HG03025 (cell line): Measurements from ENCODE around the gene TREX2.

Source experiments
- ATAC-seq: cut with Tn5 transposase; IDR thresholded peaks from one replicate; pipeline ENCODE4 v1.9.1; 2021; ENCODE audit warnings: mild to moderate bottlenecking, moderate library complexity; ENCODE audit not compliant: unreplicated experiment, low FRiP score

Gene TREX2, protein sequence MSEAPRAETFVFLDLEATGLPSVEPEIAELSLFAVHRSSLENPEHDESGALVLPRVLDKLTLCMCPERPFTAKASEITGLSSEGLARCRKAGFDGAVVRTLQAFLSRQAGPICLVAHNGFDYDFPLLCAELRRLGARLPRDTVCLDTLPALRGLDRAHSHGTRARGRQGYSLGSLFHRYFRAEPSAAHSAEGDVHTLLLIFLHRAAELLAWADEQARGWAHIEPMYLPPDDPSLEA

DNA sequence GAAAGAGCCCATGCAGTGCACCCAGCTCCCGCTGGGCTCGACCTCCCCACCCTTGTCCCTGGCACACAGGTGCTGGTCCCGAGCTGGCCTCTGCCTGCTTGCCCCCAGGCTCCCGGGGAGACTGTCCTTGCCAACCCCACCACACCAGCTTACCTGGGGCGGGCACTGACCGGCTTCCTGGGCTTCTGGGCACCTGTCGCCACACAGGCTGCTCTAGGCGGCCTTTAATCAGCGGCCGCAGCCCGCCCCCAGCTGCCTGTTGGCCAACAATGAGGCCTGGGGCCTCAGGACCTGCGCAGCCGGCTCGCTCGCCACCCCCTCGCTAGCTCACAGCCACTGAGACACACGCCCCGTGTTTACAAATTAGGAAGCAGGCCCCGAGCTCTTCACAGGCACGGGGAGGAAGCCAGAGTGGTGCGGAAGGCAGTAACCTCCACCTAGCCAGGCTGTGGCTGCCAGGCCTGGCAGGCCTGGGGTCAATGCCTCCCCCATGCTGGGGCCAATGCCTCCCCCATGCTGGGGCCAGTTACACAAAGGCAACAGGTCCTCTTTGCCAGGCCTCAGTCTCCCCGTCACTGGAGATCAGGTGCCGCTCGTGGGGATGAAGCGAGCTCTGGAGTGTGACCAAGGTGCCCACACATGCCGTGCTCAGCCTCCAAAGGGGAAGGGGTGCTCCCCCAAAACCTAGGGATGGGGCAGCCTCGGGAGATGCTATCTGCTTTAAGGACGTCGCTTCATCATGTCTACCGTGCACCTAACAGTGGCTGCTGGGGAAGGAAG is at the start of gene TREX2:
Gene TREX2, minus strand, starts transcription at position 201 of the 780 bp plus-strand sequence. CDS start 626 bp downstream, outside the sequence.
- no peak for ATAC-seq

DNA sequence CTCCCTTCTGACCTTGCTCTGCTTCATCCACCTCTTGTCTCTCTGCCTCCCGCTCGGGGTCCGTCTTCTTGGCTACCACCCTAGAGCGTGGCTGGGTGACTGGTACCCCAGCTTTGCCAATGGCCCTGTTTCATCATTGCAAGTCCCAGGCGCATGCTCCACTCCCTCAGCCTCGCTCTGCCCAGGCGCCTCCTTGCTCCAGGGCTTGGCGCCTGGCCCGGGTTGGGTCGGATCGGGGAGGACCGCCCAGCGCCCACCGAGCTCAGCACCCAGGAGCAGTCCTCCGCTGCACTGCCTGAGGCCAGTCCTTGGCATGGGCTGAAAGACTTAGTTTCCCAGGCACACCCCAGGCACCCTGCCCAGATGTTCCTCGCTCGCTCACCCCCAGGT is 49.5 kb upstream of the TREX2 start:
- no peak for ATAC-seq

DNA sequence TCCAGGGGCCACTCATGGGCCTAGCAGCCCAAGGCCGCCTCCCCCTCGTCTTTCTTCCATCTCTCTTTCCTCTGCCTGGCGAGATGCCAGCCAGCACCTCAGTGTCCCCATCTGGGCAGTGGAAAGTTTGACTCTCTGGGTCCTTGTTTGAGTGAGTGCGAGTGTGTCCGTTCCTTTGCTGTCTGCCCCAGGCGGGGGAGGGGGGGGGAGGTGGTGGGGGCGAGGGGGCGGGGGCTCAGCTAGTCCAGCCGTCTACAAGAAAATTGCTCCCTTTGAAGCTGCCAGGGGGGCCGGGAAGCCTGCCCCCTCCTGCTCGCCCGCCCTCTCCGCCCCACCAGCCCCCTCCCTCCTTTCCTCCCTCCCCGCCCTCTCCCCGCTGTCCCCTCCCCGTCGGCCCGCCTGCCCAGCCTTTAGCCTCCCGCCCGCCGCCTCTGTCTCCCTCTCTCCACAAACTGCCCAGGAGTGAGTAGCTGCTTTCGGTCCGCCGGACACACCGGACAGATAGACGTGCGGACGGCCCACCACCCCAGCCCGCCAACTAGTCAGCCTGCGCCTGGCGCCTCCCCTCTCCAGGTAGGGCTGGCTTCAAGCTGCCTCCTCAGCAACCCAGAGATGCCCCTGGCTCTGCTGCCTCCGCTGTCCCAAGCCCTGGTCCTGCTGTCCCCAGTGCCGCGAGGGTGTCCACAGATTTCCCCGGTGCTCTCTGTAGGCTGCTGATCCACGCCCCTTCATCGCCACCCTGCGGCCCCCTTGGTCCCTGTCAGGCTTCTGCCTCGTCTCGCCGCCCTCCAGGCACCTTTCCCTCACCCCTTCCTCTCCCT is 48.9 kb upstream of the TREX2 start, which contains the start of gene BGN:
Gene BGN, plus strand, starts transcription at position 440 of the 821 bp plus-strand sequence. CDS start 9,652 bp downstream, outside the sequence.
- ATAC-seq: no peak

DNA sequence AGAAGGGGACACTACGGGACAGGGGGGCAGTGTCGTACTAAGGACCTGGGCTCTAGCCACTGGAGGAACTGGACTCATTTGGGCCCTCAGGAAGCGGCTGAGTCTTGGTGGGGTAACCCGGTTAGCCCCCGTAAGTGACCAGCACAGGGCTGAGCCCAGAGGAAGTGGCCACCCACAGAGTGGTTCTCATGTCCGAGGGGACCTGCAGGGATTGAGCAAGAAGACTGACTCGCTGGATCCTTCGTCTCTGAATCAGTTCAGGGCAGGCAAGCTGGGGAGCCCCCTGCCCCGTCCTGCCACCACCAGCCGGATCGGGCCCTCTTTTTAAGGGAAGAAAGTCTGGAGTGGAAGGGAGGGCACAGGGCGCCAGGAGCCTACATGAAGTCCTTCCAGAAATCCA is 48.2 kb upstream of the TREX2 start:
- ATAC-seq: no peak

DNA sequence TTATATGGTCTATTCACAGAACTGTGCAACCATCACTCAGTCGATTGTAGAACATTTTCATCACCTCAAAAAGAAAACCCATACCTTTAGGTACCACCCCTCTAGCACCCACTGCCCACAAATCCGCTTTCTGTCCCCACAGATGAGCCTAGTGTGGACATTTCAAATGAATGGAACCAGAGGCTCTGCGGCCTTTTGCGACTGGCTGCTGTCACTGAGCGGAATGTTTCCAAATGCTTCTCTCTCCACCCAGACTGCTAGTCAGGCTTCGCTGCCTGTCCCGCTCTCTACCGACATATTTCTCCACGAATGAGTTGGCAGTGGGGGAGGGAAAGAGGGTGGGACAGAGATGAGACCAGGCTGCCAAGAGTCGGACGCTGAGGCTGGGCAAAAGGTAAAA is 47.2 kb upstream of the TREX2 start:
- no peak for ATAC-seq

DNA sequence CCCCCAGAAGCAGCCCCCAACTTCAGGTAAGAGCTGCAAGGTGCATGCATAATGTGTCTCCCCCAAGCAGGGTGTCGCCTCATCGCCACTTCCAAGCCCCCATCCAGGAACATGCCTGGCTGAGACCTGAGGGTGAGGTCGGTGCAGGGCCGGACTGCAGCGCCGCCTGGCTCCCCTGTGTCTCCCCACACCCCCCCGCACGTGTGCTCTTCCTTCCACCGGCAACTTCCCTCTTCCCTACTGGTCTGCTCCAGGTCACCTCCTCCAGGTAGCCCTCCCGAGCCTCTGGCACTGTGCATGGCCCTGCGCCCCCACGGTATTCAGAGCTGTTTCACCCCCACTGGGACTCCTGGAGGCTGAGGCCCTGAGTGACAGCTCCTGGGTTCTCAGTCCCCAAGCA is 46.7 kb upstream of the TREX2 start:
- ATAC-seq: no peak

DNA sequence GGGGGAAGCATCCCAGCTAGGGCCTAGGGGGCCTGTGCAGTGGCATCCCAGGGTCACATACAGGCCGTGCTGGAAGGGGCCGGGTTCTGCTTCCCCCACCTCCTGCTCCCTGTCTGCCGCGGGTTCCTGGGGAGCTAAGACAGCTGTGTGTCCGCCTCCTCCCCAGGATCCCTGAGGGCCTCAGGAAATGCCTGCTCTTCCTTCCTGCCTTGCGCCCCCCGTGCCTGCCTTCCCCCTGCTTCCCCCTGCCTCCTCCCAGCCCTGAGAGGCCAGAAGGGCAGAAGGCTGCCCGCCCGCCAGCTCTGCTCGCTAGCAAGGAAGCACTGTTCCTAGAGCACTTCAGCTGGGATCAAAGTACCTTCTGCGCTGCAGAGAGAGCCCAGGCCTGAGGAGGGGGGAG is 46.1 kb upstream of the TREX2 start:
- no peak for ATAC-seq

DNA sequence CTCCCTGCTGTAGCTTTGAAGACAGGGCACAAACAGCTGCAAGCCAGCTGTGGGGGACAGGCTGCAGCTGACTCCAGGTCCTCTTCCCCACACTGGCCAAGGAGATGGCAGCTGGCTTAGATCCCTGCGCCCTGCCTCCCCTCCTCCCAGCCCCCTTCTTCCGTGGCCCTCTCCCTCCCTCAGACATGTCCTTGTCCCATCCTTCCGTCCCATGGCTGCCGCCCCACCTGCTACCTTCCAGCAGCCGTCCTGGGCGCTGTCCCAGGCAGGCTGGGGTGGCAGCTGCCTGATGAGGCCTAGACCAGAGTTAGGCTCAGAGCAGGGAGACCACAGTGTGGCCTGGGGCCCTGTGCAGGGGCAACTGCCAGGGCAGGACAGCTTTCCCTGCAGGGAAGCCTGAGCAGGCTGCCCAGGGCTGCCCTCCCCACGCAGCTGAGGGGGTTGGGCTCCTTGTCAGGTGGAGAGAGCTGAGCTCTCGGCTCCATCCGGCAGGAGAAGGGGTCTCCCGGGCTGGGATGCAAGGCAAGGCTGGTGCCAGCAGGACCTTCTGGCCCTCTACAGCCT is 45.6 kb upstream of the TREX2 start:
- no peak for ATAC-seq

DNA sequence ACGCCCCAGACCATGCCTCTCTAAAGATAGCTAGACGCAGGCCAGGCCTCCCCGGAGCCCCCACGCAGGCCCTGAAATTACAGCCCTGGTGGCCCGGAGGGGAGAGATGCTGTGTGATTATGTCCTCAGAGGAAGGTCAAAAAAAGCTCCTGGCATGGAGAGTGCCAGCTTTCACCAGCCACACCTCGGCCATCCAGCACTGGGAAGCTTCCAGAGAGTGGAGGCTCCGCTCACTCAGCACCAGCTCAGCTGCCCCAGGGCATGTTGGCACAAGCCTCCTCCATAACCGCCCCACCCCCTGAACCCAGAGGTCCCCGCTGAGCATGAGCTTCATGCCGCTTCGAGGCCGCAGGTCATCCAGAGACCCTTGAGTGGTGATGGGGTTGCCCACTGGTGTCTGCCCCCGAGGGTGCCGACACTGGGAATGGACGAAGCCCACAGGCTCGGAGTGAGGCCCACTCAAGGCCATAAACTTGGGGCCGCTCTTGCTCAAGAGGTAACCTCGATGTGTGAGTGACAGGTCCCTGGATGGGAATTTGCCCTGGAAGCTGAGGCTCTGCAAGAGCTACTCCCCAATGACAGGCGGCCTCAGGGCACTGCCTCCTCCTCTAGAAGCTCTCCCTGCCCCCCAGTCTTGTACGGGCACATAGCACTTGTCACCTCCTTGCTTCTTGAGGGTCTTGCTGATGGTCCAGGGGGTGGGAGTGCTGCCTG is 44.5 kb upstream of the TREX2 start:
- ATAC-seq: no peak

DNA sequence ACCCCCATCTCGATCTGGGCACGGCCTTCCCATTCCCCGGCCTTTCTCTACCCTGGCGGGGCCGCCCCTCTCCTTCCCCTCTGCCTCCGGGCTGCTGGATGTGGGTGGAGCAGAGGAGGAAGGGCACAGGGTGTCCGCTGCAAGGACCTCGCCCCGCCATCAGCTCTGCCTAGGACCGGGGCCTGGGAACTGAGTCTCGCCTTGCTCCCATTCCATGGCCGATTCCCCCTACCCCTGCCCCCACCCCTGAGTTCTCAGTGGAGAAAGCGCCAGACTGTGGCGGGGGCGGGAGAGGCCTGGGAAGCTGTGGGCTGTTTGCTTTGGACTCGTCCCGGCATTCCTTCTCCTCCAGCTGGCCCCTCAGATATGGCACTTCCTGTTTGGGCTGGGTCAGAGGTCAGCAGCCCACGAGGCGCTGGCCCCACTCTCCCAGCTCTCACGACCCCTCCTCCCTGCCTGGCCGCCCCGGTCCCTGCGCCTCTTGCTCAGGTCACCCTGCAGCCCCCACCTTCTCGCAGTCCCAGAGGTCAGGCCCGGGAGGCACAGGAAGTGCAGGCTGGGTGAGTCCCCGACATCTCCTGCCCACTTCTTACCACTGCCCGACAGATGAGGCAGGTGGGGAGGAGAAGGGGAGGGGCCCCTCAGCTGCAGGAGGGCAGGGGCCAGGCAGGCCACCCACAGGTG is 42.5 kb upstream of the TREX2 start:
- ATAC-seq: no peak

DNA sequence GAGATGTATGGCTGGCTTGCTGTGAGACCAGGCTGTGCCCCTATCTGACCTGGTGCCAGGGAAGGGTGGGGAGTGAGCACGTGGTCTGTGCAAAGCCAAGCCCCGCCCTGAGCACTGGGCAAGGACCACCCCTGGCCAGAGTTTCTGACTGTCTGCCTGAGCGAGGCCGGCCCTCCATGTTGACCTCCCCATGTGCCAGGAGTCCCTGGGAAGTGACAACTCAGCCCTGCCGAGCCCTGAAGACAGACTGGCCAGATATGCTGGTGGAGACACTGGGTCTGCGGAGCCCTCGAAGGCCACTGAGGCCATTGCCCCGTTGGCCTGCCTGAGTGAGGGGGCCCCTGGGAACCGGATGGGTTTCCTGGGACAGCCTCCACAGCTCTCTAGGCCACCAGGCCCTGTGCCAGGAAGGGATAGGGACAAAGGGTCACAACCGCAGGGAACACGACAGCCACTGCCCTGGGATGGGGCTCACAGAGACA is 41.8 kb upstream of the TREX2 start:
- ATAC-seq: no peak

DNA sequence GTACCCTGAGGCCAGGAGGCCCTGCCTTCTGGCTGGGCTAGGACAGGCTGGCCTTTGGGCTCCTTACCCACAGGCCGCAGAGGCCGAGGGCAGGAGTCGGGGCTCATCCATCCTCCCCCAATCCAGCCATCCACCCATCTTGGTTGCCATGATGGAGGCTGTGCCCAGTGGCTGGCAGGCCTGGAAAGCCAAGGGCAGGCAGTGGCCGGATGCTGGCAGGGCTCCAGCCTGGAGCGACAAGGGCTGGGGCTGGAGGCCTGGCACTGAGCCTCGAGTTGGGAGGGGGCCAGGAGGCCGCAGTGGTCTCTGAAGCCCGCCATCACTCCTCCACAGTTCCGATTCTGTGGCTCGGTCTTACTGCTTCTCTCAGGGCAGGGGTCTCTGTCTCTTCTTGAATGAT is 40.3 kb upstream of the TREX2 start:
- ATAC-seq: no peak

DNA sequence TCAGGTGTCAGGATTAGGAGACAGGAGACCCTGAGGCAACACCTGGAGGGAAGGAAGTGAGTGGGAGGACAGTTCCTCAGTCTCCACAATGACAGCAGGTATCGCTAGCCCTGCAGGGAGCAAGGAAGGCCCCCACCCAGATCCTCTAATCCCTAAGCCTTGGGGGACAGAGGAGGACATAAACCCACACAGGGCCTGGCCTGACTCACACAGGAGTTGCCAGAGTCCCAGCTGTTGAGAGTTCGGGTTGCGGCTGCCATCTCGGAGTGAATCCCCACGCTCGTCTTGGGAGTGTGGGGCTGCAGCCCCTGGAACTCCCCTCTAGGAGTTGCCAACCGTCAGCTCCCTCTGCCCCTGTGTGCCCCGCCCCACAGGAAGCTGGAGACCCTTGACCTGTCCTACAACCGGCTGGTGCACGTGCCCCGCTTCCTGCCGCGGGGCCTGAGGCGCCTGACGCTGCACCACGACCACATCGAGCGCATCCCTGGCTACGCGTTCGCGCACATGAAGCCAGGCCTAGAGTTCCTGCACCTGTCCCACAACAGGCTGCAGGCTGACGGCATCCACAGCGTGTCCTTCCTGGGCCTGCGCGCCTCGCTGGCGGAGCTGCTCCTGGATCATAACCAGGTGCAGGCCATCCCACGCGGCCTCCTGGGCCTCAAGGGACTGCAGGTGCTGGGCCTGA is 39.7 kb upstream of the TREX2 start:
- ATAC-seq: no peak

DNA sequence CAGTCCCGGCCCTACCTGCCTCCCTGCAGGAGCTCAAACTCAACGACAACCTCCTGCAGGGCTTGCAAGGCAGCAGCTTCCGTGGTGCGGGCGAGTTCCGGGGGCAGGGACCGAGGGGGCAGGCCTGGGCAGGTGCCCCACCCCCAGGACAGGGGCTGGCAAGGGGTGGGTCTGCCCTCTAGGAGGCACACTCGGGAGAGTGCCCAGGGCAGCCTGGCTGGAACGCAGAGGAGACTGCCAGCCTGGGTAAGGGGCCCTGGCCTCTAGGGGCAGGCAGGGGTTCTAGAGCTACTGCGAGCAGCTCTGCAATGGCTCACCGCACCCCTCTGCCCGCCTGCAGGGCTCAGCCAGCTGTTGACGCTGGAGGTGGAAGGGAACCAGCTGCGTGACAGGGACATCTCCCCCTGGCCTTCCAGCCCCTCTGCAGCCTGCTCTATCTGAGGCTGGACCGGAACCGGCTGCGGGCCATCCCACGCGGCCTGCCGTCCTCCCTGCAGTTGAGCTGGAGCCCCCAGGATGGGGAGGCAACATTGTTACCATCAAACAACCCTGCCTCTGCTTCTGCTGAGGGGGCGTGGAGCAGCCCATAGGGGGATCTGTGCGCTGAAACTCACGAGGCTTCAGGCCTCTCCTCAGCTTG is 36.6 kb upstream of the TREX2 start:
- no peak for ATAC-seq

DNA sequence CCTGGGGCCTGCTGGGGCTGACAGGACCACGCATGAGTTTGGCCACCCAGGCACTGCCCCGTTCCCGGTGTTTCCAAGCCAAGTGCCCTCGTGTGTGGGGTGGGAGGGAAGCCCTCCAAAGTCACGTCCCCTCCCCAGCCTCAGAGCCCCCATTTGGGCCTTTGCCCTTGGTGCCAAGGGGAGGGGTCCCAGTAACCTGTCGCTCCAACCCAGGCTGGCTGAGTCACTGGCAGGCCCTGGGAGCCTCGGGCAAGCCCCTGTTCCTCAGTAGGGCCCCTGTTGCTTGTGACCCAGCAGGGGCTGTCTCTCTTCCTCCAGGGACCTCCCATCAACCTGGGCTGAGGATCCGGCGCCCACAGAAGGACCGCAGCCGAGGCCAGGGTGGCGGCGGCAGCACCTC is 35.2 kb upstream of the TREX2 start:
- ATAC-seq: no peak

DNA sequence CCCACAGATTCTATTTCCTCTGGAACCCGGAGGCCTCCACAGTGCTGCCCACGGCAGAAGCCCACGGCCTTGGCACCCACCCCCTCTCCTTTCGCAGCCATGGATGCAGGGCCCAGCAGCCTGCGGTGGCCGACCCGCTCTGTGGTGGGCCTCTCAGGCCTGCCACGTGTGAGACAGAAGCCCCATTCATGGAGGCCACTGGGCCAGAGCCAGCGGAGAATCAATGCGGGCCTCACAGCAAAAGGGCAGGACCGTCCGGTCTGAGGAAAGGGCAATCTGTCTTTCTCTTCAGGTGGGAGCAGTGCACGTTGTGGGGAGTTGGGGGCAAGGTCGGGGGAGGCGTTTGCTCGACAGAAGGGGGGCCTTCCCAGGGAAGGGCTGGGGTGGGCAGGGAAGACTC is 32.9 kb upstream of the TREX2 start:
- no peak for ATAC-seq

DNA sequence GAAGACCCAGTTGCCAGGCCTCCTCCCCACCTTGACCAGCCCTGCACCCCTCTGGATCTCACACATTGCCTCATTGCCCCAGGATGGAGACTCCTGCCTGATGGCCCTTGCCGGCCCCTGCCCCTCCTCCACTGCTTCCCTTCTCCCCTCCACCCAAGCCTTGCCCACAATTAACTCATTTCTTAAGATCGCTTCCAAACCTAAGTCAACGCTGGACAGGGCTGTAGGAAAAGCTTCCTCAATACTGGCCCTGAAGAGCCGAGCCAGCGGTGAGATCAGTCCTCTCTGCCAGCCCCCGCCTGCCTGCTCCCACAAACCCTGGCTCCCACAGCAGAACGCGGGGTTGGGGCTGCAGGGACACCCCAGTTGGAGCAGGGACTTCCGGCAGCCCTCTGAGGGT is 32.0 kb upstream of the TREX2 start:
- ATAC-seq: no peak

DNA sequence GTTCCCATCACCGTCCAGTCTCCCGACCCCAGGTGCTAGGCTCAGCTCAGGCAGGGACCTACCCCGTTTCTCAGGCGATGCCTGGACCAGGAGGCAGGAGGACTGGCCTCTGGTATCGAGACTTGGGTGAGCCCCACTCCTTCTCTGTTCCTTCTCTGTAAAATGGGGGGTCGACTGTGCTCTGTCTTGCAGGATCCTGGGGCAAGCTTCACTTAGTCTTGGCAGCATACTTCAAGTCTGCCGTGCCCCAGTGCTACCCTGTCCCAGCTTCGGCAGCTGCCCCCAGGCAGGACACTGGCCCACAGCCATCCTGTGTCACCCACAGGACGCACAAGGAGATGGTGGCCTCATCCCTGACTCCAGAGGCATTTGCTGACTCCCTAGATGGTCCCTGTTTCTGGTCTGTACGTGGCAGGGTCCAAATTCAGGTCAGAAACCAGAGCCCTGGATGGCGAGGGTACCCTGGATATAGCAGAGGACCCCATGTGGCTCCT is 31.6 kb upstream of the TREX2 start:
- no peak for ATAC-seq
